GM19025 (cell line): ENCODE data around the gene CDC42EP4.

Source experiments
- ATAC-seq: cut with Tn5 transposase; IDR thresholded peaks from one replicate; pipeline ENCODE4 v1.9.1; 2021; ENCODE audit warnings: mild to moderate bottlenecking, low read depth, moderate library complexity; ENCODE audit not compliant: unreplicated experiment

CDC42EP4 gene

GRCh38 chr17:73302189-73302588, 9.6 kb downstream of the CDC42EP4 start:
- ATAC-seq, result no peak

DNA sequence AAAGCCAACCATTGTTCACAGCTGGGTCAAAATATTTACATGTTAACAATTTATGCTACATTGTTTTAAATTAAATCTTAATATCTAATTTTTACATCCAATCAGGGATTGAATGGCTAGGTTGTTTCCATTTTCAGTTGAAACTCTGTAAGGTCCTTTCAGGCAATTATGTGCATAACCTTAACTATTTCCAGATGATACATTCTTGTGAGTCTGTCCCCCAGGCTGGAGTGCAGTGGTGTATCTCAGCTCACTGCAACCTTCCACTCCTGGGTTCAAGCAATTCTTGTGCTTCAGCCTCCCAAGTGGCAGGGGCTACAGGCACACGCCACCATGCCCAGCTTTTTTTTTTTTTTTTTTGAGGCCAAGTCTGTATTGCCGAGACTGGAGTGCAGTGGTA, 10.4 kb downstream of the CDC42EP4 start:
- ATAC-seq, result no peak

DNA sequence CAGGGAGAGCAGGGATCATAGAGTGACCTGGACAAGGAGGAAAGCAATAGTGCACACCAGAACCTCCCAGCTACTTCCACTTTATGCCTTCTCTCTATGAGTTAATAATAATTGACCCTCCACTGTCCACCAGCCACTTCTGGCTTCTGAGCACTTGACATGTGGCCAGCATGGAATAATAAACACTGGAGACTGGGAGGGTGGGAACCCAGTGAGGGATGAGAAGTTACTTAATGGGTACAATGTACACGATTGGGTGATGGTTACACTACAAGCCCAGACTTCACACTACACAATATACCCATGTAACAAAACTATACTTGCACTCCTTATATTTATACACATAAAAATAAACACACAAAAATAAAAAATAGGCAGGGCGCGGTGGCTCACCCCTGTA, 11.4 kb downstream of the CDC42EP4 start:
- ATAC-seq, result no peak

DNA sequence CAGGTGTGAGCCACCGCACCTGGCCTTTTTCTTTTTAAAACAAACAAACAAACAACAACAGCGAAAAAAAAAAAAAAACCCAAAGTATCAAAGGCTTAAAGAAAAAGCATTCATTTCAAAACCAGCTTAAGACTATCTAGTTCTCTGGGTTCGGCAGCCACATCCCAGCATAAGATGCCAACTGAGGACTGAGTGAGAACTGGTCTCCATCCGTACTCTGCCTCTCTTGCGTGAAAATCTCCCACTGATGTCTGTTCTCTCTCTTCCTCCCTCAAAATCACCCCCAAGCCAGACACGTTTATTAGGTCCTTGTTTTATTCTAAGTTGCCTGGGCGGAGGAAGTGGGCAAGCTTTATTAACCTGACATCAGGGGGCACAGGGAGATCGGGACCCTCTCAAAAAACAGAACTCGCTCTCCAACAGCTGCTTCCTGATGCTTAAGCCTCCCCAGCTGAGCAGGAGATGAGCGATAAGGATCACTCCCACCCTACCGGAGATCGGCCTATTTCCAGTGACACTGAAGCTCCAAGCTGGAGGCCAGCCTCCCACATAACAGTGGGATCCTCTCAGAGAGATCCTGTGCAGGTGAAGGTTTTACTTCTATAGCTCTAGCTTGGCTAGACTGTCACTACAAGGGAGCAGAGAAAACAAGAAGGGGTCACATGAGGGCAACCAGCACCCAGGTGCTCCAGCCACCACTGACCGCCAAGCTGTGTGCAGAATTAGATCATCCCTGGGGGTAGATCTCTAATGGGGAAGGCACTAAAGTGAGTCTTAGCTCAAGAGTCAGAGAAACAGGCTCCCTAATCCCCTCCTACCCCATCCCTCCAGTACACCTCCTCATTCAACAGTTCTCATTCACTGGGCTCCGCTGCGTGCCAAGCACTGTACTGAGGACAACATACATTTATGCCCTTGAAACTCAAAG, 13.6 kb downstream of the CDC42EP4 start:
- peak; percentile 63 for ATAC-seq

- ATAC-seq, result no peak
These were observed 18.3 kb downstream of the CDC42EP4 start for GRCh38 chr17:73293480-73293911.

GRCh38 chr17:73293031-73293430, 18.8 kb downstream of the CDC42EP4 start:
- ATAC-seq, result no peak

DNA sequence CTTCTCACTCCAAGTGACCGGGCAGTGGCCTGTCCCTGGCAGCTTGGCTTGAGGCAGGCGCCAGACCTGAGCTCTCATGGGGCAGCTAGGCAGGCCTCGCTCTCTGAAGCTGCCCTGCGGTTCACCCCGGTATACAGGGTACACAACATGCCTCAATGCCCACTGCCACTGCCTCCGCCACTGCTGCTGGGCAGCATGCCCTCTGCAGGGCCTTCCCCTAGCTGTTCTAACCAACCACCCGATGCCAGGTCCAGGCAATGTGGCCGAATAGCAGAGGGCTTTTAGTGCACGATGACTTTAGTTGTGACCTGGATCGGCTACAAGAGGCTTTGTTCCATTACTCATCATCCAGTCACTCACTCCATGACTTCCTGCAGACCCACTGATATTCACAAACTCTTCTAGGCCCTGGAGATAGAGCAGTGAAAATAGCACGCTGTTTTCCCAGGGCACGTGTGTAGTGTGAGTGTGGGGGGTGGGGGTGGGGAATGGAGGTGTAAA, 19.7 kb downstream of the CDC42EP4 start:
- no peak for ATAC-seq

DNA sequence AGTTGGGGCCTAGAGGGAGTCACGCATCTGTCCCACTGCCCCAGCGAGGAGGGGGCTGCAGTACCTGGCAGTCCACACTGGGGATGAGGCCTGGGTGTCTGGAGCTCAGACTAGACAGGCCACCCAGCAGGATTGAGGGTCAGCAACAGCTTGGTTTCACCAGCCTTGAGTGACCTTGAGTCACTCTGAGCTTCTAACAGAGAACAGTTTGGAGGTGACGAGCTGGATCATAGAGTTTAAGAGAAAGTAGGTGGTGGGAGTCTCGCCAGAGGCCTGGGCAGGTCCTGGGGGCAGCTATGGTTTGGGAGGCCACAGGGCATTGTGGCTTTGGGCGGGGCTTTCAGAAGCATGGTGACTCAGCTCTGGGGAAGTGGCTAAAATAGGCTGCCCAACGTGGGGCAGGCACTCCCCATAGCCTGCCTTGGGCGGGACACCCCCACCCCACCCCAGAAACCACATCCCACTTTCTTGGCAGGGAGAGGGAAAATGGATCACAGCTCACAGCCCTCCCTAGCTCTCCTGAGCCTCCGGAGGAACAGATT, 20.5 kb downstream of the CDC42EP4 start:
- peak; percentile 91 for ATAC-seq

DNA sequence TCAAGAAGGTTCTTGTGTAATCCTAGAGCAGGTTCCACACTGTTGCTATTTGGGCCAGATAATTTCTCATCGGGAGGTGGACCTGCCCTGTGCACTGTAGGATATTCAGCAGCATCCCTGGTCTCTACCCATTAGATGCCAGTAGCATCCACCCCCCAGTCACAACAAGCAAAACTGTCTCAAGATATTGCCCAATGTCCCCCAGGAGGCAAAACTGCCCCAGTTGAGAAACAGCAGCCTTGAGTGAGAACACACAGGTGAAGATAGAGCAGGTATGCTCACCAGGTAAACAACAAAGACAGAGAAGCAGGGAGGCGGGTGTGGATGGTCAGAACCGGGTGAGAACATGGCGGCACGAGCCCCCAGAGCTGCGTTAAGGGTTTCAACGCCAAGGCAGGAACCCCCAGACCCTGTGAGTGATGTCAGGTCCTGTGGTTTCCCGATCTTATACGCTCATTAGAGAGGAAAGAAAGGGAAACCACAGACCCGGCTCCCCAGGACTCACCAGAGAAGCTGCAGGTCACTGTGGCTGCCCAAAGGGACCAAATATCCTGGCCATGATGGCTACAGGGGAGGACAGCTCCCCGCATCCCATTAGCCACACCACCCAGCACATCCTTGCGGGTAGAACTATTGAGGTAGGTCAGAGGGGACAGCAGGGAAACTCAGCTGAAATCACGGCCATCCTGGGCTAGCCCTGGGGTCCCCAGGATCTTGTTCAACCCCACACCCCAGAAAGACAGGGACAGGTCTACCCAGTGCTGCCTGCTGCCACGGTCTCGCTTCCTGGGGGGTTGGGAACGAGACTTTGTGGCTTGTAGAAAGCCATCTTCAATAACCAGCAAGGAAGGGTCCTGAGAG, 21.2 kb downstream of the CDC42EP4 start:
- ATAC-seq, result peak; percentile 34

DNA sequence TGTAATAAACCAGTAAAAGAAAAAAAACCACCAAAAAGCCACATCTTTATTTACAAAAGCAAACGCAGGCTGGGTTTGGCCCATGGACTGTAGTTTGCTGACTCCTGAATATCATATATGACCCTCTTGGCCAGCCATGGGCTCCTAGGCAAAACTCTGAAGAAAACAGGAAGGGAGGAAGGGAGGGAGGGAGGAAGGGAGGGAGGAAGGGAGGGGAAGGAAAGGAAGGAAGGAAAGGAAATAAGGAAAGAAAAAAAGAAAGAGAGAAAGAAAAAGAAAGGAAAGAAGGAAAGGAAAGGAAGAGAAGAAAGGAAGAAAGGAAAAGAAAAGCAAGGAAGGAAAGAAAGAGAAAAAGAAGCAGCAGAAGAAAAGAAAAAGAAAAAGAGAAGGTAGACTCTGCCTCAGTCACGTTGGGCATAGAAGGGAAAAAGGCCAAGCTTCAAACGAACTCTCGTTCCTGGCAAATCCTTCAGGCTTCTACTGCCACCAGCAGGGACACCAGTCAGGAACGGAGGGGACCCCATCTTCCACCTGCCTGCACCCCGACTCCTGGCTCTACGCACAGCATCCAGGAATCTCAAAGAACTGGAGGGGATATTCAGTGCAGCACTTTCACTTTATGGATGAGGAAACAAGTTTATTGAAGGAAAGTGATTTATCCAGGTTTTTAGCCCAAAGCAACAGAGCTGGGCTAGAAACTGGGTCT, 22.1 kb downstream of the CDC42EP4 start:
- no peak for ATAC-seq

DNA sequence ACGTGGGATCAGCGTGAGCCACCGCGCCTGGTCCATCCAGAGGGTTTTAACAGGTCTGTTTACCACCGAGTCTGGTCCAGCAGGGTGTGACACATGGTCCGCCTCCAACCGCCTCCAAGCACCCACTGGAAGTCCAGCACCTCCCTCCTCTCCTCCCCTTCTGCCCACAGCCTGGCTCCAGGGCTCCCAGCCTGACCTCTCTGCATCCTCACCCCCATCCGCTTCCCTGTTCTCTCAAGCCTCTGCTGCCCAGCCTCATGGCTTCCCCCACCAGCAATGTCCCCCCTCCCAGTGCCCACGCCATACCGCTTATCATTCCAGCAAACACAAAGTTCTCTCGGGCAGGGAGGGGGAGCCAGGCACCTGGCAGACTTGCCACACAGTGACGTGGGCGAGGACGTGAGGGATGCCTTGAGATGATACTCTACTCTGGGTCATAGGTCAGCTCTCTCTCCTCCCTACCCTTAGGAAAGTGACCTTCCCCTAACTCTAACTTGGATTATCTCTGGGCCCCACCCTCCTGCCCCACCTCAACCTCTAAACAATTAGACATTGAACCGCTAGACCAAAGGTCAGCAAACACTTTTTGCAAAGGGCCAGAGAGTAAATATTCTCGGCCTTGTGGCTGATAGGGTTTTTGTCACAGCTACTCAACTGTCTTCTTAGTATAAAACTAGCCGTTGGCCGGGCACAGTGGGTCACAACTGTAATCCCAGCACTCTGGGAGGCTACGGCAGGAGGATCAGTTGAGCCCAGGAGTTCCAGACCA, 23.1 kb downstream of the CDC42EP4 start:
- ATAC-seq, result no peak

DNA sequence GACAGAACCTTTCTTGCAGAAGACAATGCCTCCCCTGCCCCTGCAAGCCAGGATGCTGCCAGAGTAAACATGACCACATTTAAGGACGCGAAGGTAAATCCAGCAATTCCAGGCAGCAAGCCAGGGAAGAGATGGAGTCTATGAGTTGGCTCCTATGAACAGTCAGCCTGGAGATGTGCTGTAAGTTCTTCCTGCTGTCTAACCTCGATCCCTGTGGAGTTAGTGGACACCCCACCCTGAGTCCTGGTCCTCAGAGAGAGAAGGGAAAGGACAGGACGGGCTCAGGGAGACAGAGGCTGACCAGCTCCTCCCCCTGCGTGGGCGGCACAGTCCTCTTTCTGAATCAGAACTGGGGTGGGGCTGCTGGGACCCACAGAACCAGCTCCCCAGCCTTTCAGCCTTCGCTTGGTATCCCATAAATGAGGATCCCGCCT, 24.9 kb downstream of the CDC42EP4 start:
- ATAC-seq, result no peak

DNA sequence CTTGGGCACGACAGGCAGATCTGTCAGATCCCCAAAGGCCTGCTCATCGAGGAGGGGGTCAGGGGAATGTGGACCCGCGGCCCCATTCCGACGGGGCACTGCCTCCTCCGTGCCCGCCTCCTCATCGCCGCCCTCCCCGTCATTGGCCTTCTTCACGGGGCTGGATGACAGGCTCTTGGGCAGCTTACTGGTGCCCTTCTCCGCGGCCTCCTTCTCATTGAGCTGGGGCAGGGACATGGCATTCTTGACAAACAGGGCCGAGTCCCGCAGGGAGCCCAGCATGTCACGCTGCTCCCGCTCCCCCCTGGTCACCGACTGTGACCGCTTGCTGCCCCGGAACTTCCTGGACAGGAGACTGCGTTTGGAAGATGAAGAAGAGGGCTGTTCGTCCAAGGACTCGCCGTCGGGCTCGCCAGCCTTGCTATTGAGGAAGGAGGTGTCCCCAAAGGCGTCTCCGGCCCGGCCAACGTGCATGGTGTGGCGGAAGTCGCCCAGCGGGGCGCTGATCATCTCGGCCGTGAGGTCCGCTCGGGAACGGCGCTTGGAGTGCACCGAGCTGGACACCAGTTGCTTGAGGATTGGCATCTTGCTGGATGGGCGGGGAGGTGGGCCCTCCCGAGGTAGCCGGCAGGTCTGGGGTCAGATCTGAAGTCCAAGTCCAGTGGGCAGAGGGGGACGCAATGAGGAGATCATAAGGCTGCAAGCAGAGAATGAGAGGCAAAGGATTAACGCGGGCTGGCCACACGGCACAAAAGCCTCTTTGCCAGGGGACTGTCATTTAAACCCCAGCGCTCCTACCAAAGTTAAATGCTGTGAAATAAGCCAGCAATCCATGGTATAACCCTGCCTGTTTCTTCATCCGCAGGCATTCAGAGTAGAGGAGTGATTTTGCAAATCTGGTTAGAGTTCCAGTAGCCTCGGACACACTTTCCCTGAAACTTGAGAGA, 25.6 kb downstream of the CDC42EP4 start:
- no peak for ATAC-seq

GRCh38 chr17:73285603-73285908, 26.2 kb downstream of the CDC42EP4 start:
- ATAC-seq, result no peak

DNA sequence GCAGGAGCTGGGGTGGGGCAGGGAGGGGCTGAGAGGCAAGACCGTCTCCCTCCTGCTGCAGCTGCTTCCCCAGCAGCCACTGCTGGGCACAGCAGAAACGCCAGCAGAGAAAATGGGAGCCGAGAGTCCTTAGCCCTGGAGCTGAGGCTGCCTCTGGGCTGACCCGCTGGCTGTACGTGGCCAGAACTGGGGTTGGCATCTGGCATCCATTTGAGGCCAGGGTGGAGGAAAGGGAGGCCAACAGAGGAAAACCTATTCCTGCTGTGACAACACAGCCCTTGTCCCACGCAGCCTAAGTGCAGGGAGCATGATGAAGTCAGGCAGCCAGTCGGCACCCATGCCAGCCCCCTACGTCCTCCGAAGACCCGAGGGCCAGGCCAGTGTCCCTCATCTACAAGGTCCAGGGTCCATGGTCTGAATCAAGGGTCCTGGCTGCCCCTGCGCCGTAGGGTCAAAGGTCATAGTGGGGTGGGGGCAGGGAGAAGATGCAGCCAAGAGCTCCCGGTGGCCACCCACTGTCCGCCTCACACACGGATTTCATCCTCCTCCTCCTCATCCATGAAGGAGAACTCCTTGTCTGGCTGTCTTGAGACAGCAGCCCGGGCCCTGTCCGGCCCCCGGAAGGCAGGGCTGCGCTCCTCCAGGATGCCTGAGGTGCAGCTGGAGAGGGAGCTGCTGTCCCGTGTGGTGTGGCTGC, 26.7 kb downstream of the CDC42EP4 start:
- no peak for ATAC-seq

GRCh38 chr17:73284354-73284753, 27.4 kb downstream of the CDC42EP4 start:
- ATAC-seq, result no peak

DNA sequence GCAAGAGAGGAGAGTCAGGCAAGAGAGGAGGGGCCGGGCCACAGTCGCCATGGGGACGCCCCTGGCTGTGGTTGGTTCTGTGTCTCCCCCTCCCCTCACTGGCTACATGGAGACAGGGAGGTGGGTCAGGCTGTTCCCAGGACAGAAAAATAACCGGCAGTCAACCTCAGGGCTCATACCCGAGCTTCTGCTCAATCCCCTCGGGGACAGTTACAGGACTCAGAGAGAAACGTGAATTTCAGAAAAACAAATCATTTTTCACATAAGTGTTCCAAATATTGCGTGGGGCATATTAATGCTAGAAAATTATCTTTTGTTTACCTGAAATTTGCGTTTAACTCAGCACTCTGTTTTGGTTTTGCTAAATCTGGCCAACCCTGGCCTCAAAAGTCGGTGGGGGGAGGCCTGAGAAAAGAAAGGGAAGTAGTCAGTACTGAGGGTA, 27.9 kb downstream of the CDC42EP4 start:
- ATAC-seq, result no peak

DNA sequence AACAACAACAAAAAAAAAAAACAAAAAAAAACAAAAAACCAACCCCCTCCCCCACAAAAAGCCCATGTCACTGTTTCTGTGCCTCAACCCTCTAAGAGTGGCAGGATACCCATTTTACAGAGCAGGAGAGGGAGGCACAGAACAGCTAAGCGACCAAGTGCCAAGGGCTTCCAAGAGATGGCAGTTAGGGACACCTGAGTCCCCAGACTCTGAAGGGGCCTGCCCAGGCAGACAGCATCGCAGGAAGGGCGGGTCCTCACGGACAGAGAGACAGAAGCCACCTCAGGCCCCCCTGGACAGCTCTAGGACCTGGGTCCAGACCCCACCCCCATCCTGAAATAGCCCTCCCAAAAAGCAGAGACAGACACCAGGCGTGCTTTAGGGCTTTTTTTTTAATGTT, 28.6 kb downstream of the CDC42EP4 start:
- no peak for ATAC-seq
